HG02763 (cell line): ENCODE results near the gene COX18.

Source experiments
- ATAC-seq: cut with Tn5 transposase; IDR thresholded peaks from one replicate; pipeline ENCODE4 v1.9.1; 2021; ENCODE audit warnings: mild to moderate bottlenecking, moderate library complexity; ENCODE audit not compliant: unreplicated experiment

The COX18 gene

GRCh38 chr4:73053974-73054480 lies 15.5 kb downstream of the COX18 start:
- ATAC-seq: no peak

- ATAC-seq: no peak
These were observed 16.4 kb downstream of the COX18 start for GRCh38 chr4:73053076-73053475.

DNA sequence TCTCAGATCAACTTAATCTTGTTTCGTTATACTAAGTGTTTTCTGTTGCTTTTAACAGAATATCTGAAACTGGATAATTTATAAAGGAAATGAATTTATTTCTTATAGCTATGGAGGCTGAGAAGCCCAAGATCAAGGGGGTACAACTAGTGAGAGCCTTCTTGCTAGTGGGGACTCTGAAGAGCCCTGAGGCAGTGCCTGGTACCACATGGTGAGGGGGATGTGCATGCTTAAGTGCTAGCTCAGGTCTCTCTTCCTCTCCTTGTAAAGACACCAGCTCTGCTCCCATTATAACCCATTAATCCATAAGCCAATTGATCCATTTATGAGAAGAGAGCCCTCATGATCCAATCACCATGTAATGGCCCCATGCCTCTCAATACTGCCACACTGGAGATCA lies 17.9 kb downstream of the COX18 start:
- no peak for ATAC-seq

- ATAC-seq: no peak
These were observed 23.6 kb downstream of the COX18 start for GRCh38 chr4:73045879-73046278.

DNA sequence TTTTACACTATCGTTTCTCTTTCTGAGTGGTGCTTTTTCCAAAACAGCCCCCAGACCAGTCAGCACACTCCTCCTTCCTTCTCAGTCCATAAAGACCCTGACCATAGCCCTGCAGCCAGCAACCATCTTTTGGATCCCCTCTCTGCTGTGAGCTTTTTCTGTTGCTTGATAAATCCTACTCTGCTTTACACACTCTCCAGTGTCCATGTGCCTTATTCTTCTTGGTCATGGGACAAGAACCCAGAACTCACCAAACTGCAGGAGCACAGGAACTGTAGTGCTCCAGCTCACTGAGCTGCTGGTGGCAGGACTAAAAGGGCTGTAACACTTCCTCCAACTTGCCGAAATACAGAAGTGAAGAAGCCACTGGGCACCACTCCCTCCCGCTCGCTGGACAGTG lies 32.5 kb downstream of the COX18 start:
- ATAC-seq: no peak

- ATAC-seq: no peak
These were observed 33.4 kb downstream of the COX18 start for GRCh38 chr4:73036123-73036522.

DNA sequence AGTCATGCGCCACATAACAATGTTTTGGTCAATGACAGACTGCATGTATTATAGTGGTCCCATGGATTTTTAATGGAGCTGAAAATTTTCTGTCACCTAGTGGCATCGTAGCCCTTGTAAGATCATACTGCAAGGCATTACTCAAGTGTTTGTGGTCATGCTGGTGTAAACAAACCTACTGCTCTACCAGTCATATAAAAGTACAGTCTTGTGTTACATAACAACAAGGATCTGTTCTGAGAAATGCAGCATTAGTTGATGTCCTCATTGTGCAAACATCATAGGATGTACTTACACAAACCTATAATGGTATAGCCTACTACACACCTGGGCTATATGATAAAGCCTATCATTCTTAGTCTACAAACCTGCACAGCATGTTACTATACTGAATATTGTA lies 34.6 kb downstream of the COX18 start:
- no peak for ATAC-seq

DNA sequence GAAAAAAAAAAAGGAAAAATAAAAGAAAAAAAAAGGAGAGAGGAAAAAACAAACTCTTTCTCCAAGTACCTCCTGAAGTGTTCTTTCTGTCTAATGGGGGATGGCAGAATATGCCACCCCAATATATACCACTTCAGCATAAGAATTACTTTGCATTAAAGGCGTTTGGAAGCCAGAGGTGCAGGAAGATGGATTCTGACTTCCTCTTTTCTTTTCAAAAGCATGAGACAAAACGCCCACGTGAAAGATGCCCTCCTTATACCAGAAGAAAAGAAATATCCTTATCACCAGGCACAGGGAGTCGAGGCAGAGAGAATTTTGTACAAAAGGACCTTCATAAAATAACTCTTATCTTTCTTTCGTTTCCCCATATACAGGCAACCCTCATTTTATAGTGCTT lies 40.9 kb downstream of the COX18 start:
- ATAC-seq: no peak

DNA sequence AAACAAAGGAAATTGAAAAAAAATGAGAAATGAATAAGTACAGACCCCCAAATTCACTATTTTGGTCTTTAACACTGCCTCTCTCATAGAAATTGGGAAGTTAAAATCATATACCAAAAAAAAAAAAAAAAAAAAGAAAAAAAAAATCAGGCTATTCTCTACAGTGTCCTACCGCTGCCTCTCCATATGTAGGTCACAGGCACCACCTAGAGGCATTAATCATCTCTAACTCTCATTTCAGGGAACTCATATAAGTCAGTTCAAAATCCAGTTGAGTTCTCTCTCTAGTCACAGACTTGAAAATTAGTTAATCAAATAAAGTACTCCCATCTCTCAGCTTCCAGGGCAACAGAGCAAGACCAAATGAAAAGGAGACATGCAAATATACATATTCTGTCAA lies 47.9 kb downstream of the COX18 start:
- peak; percentile 50 for ATAC-seq

GRCh38 chr4:73019462-73020047 lies 50.0 kb downstream of the COX18 start:
- ATAC-seq: no peak

DNA sequence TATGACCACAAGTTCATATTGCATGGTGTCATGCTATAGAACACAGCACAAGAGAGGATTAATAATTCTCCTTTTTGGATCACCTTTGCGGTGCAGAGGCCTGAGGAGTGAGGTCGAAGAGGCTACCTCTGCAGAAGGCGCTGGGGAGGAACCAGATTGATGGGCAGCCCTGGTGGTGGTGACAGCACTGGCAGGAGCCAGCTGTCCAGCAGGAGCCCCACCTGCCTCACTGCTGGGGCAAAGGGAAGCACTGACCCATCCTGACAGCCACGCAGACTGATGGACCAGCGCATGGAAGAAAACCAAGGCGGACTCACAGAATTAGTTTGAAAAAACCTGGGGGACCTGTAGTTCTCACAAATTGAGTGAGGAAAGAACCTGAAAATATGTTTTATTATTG lies 50.9 kb downstream of the COX18 start:
- ATAC-seq: no peak

DNA sequence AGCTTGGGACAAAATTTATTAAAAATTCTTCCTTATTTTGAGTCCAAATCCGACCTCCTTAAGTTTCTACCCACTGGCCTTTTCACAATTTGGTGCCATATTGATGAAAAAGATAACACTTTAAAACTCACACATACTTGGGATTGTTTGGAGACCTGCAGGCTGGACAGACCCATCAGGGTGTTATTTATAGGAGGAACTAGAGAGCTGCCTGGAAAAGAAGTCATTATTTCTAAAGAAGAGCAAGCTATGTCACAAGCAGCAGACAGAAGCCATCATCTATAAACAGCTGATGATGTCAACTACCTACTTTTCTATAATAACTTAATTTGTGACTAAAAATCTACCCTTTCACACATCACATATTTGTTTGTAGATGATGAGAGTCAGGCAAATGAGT lies 56.2 kb downstream of the COX18 start:
- ATAC-seq: no peak

DNA sequence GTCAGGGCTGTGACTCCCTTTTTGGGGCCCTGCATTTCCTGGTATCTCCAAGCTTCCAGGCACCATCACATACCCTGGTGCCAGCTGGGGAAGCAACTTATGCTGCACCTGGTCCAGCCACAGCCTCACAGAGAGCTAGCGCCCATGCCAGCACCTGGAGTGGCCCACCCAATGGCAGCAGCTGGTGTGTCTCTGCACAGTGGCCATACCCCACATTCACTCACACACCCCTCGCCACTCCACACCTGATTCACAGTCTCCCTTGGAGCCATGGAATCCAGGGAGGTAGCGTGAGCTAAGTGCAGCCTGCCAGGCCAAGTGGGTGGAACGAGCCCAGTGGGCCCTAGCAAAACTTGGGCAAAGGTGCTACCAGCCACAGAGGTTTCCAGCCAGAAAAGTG lies 56.8 kb downstream of the COX18 start:
- ATAC-seq: no peak

DNA sequence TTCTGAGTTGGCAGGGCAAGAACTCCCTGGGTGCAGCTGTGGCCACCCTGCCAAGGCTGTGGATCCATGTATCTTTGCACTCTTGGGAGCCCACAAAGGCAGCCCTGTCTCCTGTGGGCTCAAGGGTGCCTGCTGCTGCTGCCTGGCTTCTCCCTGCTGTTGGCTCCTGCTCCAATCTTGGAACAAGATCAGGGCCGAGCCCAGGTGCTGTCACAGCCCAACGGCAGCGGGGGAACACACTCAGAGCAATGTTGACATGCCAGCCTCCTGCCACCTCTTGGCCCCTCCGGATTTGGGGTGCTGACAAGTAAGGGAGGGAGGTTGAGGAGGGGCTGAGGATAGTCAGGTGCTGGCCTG lies 57.9 kb downstream of the COX18 start:
- no peak for ATAC-seq

GRCh38 chr4:73010789-73011628 lies 58.5 kb downstream of the COX18 start:
- ATAC-seq: no peak

DNA sequence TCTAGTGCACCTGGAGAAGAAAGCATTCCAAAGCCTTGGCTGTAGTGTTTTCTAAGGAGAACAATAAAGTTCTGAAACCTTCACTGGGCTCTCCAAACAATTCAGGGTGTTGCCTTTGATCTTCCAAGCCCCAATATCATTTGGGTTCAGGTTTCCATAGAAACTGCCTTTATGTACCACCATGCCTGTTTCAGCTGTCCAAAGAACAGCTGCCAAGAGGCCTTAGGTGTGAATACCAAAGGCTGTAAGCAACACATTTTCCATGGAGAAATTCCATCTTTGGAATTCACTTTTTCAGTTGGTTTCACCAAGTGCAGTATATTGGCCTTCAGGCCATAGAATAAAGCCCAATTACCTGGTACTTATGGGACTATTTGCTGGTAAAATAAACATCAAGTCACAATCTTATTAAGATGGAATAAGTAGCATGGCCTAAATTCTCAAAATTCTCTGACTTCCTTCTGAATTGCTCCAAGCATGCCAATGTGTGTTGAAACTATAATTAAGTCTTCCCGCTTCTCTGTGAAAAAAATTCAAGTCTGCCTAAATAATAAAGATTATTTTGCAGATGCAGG lies 61.9 kb downstream of the COX18 start:
- ATAC-seq: no peak

DNA sequence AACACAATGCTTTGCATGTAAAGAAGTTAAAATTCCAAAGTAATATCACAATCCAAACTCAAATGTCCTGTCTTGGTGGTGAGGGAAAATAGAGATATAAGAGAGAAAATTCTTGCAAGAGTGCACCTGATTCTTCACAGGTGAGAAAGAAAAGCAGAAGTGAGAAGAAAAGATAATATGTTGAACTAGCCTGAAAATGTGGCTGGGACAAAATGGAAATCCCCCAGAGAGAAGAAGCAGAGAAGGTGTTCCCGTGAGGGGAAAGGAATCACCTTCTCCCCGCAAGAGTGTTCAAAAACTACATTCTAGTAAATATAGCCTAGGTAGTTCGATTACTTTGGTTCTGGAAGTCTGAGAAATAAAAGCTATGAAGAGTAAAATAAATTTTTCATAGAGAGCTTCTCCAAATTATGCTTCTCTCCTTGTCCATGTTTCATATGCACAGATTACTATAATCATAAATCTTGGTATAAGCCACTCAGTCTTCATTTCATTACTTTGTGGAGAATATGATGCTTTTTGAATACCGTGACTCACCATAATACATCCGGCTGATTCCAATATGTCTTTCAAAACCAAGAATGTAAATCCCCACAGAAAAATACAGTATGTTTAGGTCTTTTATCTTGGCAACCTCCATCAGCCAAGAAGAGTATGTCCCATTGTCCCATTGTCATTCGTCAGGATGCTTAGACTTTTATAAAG lies 63.1 kb downstream of the COX18 start:
- peak; percentile 86 for ATAC-seq

DNA sequence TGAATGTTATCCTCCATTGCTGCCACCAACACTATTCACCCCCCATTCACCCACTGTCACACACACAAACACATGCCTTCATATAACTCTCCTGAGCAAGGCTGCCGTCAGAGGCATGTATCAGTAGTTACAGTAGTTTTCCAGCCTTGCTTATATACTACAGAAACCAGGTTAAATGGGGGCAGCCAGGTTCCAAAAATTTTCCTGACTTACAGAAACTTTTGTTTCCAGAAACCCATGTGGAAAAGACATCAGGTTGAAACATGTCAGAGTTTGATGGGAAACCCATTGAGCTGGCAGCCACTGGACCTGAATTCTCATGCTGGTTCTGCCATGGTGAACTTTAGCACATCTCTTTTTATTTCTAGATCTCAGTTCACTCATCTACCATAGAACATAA lies 64.0 kb downstream of the COX18 start:
- ATAC-seq: no peak
